ENCODE results near the gene UBE2R2. TPM values are rescaled to one million over a fixed set of nuclear protein-coding genes. Genes with fewer than 3 reads are reported as not detected.
A peak's percentile ranks its signal among the peaks of the same experiment; 100 is the strongest.

Gene UBE2R2
- total and polyA plus RNA-seq, 2 donors (not counting 1 experiment from before 2014, with no cell fraction given): 23.9 to 57.1 TPM

DNA sequence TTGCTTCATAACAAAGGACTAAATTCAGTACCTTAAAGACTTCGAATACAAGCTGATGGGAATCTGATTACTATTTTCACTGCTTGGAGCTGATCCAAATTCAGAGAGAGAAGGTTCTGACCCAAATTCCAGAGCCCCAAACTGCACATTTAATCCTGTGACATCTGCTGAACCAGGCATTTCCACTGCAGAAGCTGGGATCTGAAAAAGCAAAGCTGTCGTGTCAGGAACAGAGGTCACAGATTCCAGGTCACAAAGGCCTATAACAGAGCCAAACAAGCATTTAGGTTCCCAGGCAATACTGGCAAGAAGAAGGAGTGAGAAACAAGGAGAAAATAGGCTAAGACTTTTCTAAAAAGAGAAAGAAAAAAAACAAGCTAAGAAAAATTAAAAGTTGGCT is 126.4 kb downstream of the UBE2R2 start:
- Histone ChIP-seq H4K20me1 (ENCODE audit: control insufficient read depth, extremely low read depth, insufficient read depth, low read length) (no peaks in the 10 kb centered on the region), H3K79me2 (ENCODE audit: control insufficient read depth, insufficient read depth, low read length) (no peaks in the 10 kb centered on the region), H3K4me2 (ENCODE audit: extremely low read depth, insufficient read depth, low read length) (no peak overlapping the region), H3K4me1 (ENCODE audit: control insufficient read depth, extremely low read depth, insufficient read depth, low read length) (peaks cover 29% of the 10 kb centered on the region), H2AFZ (ENCODE audit: low read length) (no peak overlapping the region), H3K9me3 (ENCODE audit: control insufficient read depth, insufficient read depth, low read depth, low read length) (no peaks in the 10 kb centered on the region), H3K4me3 (replicated peaks in 1 of 4; ENCODE audit: control extremely low read depth in 1 of 4, insufficient read depth in 1 of 4, low read depth in 3 of 4, low read length in 4 of 4) (no peak overlapping the region), H3K27me3 (ENCODE audit: control insufficient read depth, insufficient read depth, low read length) (no peaks in the 10 kb centered on the region), H3K9ac (ENCODE audit: insufficient read depth, low read length) (no peak overlapping the region), H3K27ac (ENCODE audit: insufficient read depth, low read length) (peak overlapping the region; percentile 44), H3K36me3 (ENCODE audit: control insufficient read depth, insufficient read depth, low read length) (peaks cover 2% of the 10 kb centered on the region)
- TF ChIP-seq, protein P1, sequence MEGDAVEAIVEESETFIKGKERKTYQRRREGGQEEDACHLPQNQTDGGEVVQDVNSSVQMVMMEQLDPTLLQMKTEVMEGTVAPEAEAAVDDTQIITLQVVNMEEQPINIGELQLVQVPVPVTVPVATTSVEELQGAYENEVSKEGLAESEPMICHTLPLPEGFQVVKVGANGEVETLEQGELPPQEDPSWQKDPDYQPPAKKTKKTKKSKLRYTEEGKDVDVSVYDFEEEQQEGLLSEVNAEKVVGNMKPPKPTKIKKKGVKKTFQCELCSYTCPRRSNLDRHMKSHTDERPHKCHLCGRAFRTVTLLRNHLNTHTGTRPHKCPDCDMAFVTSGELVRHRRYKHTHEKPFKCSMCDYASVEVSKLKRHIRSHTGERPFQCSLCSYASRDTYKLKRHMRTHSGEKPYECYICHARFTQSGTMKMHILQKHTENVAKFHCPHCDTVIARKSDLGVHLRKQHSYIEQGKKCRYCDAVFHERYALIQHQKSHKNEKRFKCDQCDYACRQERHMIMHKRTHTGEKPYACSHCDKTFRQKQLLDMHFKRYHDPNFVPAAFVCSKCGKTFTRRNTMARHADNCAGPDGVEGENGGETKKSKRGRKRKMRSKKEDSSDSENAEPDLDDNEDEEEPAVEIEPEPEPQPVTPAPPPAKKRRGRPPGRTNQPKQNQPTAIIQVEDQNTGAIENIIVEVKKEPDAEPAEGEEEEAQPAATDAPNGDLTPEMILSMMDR (conservative IDR thresholded peaks at IDR 0.05 in 1 of 2, IDR thresholded peaks at IDR 0.05 in 1 of 2; ENCODE audit: low read depth in 1 of 2, low read length in 2 of 2): no peak
- no peak for TF ChIP-seq EZH2 (IDR thresholded peaks at IDR 0.05; ENCODE audit: low read length, missing control alignments)
- peak in 1 of 2 donors; percentile 46 for DNase-seq (ENCODE audit: low read depth in 2 of 2)

DNA sequence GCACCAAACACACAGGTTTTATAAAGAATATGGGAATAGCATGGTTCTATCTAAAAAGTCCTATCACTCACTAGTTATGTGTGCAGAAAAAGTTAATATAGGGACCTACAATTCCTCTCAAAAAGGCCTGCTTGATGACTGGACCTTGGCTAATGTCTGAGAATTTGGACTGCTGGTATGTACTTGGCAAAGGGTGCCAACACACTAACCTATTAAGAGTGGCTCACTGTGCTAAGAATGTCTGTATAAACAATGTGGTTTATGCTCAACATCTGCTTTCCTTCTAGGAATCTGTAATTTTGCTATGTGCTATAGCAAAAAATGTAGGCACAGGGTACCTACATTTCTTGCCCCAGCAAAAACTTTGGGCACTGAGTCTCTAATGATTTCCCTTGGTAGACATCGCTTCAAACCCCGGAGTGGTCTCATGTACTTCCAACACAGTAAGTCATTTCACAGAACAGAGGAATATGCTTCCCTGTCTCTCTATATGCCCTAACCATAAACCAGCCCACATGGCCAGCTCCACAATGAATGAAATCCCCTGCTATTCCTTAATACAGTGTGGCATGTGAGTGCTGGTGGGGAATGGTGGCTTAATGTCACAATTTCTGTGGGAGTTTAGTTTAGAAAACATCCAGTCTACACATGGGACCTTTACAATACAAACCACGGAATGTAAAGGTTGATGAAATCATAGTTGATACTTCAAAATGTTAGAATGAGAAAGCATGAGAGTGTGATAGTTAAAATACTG is 130.0 kb downstream of the UBE2R2 start:
- Histone ChIP-seq H2AFZ (ENCODE audit: low read length) (no peak overlapping the region), H3K27ac (ENCODE audit: insufficient read depth, low read length) (peak overlapping the region; percentile 1), H3K9me3 (ENCODE audit: control insufficient read depth, insufficient read depth, low read depth, low read length) (no peaks in the 10 kb centered on the region), H3K4me2 (ENCODE audit: extremely low read depth, insufficient read depth, low read length) (peak overlapping the region; percentile 26), H3K36me3 (ENCODE audit: control insufficient read depth, insufficient read depth, low read length) (no peaks in the 10 kb centered on the region), H3K4me3 (replicated peaks in 1 of 4; ENCODE audit: control extremely low read depth in 1 of 4, insufficient read depth in 1 of 4, low read depth in 3 of 4, low read length in 4 of 4) (no peak overlapping the region), H3K9ac (ENCODE audit: insufficient read depth, low read length) (no peak overlapping the region), H3K79me2 (ENCODE audit: control insufficient read depth, insufficient read depth, low read length) (no peaks in the 10 kb centered on the region), H3K27me3 (ENCODE audit: control insufficient read depth, insufficient read depth, low read length) (no peaks in the 10 kb centered on the region), H3K4me1 (ENCODE audit: control insufficient read depth, extremely low read depth, insufficient read depth, low read length) (peaks cover 29% of the 10 kb centered on the region), H4K20me1 (ENCODE audit: control insufficient read depth, extremely low read depth, insufficient read depth, low read length) (no peaks in the 10 kb centered on the region)
- DNase-seq (ENCODE audit: low read depth in 2 of 2): peak; percentile 96 to 99
- TF ChIP-seq EZH2 (IDR thresholded peaks at IDR 0.05; ENCODE audit: low read length, missing control alignments): no peak
- TF ChIP-seq, protein P1 (conservative IDR thresholded peaks at IDR 0.05 in 1 of 2, IDR thresholded peaks at IDR 0.05 in 1 of 2; ENCODE audit: low read depth in 1 of 2, low read length in 2 of 2): no peak

DNA sequence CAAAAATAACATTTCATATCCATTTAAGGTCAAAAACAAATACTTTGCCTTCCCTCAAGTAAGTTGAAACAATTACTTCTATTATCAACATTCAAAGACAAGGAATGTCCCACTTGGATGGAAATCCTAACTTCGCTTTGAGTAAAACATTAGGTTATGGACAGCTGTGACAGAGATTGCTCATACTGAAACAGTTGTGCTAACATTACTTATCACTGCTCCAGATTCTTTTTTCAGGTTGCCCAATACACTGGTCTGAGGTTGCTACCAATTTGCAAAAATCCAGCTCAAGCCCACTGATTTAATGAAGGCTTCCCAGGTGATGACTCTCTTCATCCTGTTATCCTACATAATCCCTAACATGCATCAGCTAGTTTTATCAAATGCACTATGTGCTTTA is 133.4 kb downstream of the UBE2R2 start:
- no peaks in the 10 kb centered on the region for H3K27me3 ChIP-seq (ENCODE audit: control insufficient read depth, insufficient read depth, low read length)
- H3K27ac ChIP-seq (ENCODE audit: insufficient read depth, low read length): no peak overlapping the region
- H4K20me1 ChIP-seq (ENCODE audit: control insufficient read depth, extremely low read depth, insufficient read depth, low read length): no peaks in the 10 kb centered on the region
- peak in 1 of 2 donors; percentile 35 for DNase-seq (ENCODE audit: low read depth in 2 of 2)
- H3K4me1 ChIP-seq (ENCODE audit: control insufficient read depth, extremely low read depth, insufficient read depth, low read length): peaks cover 16% of the 10 kb centered on the region
- no peaks in the 10 kb centered on the region for H3K79me2 ChIP-seq (ENCODE audit: control insufficient read depth, insufficient read depth, low read length)
- H3K4me3 ChIP-seq (replicated peaks in 1 of 4; ENCODE audit: control extremely low read depth in 1 of 4, insufficient read depth in 1 of 4, low read depth in 3 of 4, low read length in 4 of 4): no peak overlapping the region
- H3K4me2 ChIP-seq (ENCODE audit: extremely low read depth, insufficient read depth, low read length): no peak overlapping the region
- H3K9ac ChIP-seq (ENCODE audit: insufficient read depth, low read length): no peak overlapping the region
- no peak overlapping the region for H2AFZ ChIP-seq (ENCODE audit: low read length)
- no peak for TF ChIP-seq EZH2 (IDR thresholded peaks at IDR 0.05; ENCODE audit: low read length, missing control alignments)
- TF ChIP-seq, protein P1 (conservative IDR thresholded peaks at IDR 0.05 in 1 of 2, IDR thresholded peaks at IDR 0.05 in 1 of 2; ENCODE audit: low read depth in 1 of 2, low read length in 2 of 2): no peak
- no peaks in the 10 kb centered on the region for H3K36me3 ChIP-seq (ENCODE audit: control insufficient read depth, insufficient read depth, low read length)
- H3K9me3 ChIP-seq (ENCODE audit: control insufficient read depth, insufficient read depth, low read depth, low read length): no peaks in the 10 kb centered on the region

Measured in fibroblast of lung (primary cell).